SK-N-SH (cell line): Measurements from ENCODE around the gene AARS2. TPM values are rescaled to one million over a fixed set of nuclear protein-coding genes. Genes with fewer than 3 reads are reported as not detected.

Experiments
- CTCF ChIA-PET: fragments of 300-600, 350-600 bp; formaldehyde crosslinking; extraction: SDS; loops from one replicate; lab custom pipeline; 2021; lab: Yijun Ruan, JAX
- POLR2A ChIA-PET: fragments of 350-600 bp; sonication (Branson Sonifier 250); formaldehyde crosslinking; extraction: SDS; loops from one replicate; lab custom pipeline; 2020; ENCODE audit warnings: antibody characterized with exemption, inconsistent platforms; lab: Yijun Ruan, JAX
- DNase-seq: peaks from one replicate; pipeline ENCODE4 v3.0.0; 2012
- H2AFZ ChIP-seq: fragments of 200-600 bp; sonication (generic); 2 replicates; pipeline ENCODE4 v1.8.1; 2016; ENCODE audit warnings: antibody characterized with exemption, mild to moderate bottlenecking, low read depth
- H3F3A ChIP-seq: fragments of 200-600 bp; sonication (generic); replicated peaks from 2 replicates; pipeline ENCODE3; 2016; ENCODE audit warnings: antibody characterized with exemption, mild to moderate bottlenecking; ENCODE audit not compliant: insufficient read depth
- H3K27ac ChIP-seq, 2 experiments: fragments of 200-500 bp in 1 of 2; fragments of 200-600 bp in 1 of 2; sonication (Bioruptor generic) in 1 of 2; sonication (generic), shearing (Covaris generic) in 1 of 2; 2 replicates each; pipeline versions ENCODE4 v1.5.1 to v1.6.1; 2014 to 2016; ENCODE audit warnings: low read depth in 2 of 2, inconsistent platforms in 1 of 2, low read length in 1 of 2, mild to moderate bottlenecking in 1 of 2, mixed read lengths in 1 of 2
- H3K27me3 ChIP-seq: fragments of 200-600 bp; sonication (generic), shearing (Covaris generic); 2 replicates; pipeline ENCODE4 v1.6.1; 2016; ENCODE audit warnings: mixed run types; ENCODE audit not compliant: insufficient read depth
- H3K36me3 ChIP-seq, 2 experiments: fragments of 200-500 bp in 1 of 2; fragments of 200-600 bp in 1 of 2; sonication (Bioruptor generic) in 1 of 2; sonication (generic) in 1 of 2; replicated peaks in 1 of 2; 2 replicates each; pipeline versions ENCODE3 to v1.5.1; 2014 to 2016; ENCODE audit warnings: low read length in 1 of 2, mild to moderate bottlenecking in 1 of 2; ENCODE audit not compliant: insufficient read depth in 2 of 2, control insufficient read depth in 1 of 2
- H3K4me1 ChIP-seq, 2 experiments: fragments of 200-500 bp in 1 of 2; fragments of 200-600 bp in 1 of 2; sonication (Bioruptor generic) in 1 of 2; sonication (generic), shearing (Covaris generic) in 1 of 2; 2 replicates each; pipeline versions ENCODE4 v1.5.1 to v1.6.1; 2014 to 2016; ENCODE audit warnings: low read depth in 1 of 2, low read length in 1 of 2, mixed run types in 1 of 2; ENCODE audit not compliant: insufficient read depth in 2 of 2, control insufficient read depth in 1 of 2
- H3K4me2 ChIP-seq: fragments of 200-600 bp; sonication (generic), shearing (Covaris generic); 2 replicates; pipeline ENCODE4 v1.6.1; 2017; ENCODE audit warnings: mixed run types
- H3K4me3 ChIP-seq, 2 experiments: fragments of 200-500 bp in 1 of 2; fragments of 200-600 bp in 1 of 2; sonication (Bioruptor generic) in 1 of 2; sonication (generic), shearing (Covaris generic) in 1 of 2; 2 replicates each; pipeline versions ENCODE4 v1.5.1 to v1.8.1; 2014 to 2016; ENCODE audit warnings: low read depth in 2 of 2, inconsistent platforms in 1 of 2, low read length in 1 of 2, mild to moderate bottlenecking in 1 of 2, mixed read lengths in 1 of 2, moderate library complexity in 1 of 2
- H3K79me2 ChIP-seq: fragments of 200-600 bp; sonication (generic); 2 replicates; pipeline ENCODE4 v1.8.1; 2017; ENCODE audit warnings: mild to moderate bottlenecking; ENCODE audit not compliant: insufficient read depth
- H3K9ac ChIP-seq: fragments of 200-600 bp; sonication (generic); 2 replicates; pipeline ENCODE4 v1.6.1; 2017; ENCODE audit warnings: mixed run types
- H3K9me2 ChIP-seq: fragments of 200-600 bp; sonication (generic); 2 replicates; pipeline ENCODE4 v1.6.1; 2017; ENCODE audit warnings: mixed run types
- H3K9me3 ChIP-seq: fragments of 200-600 bp; sonication (generic); 2 replicates; pipeline ENCODE4 v1.6.1; 2017; ENCODE audit warnings: mixed run types, mild to moderate bottlenecking, moderate library complexity
- H4K20me1 ChIP-seq: fragments of 200-600 bp; sonication (generic); 2 replicates; pipeline ENCODE4 v1.6.1; 2017; ENCODE audit warnings: mild to moderate bottlenecking, mixed run types; ENCODE audit not compliant: insufficient read depth
- EP300 ChIP-seq, 2 experiments: IDR thresholded peaks; 2 replicates each; pipeline versions ENCODE4 v1.4.0 to v1.6.1; 2012; ENCODE audit warnings: borderline replicate concordance in 1 of 2, low read depth in 1 of 2, low read length in 1 of 2
- EZH2phosphoT487 ChIP-seq: fragments of 200-600 bp; sonication (generic); IDR thresholded peaks from 2 replicates; pipeline ENCODE4 v1.6.1; 2017; ENCODE audit warnings: low read depth, mixed run types, mild to moderate bottlenecking, antibody characterized with exemption, moderate library complexity, borderline replicate concordance
- FOXJ3 ChIP-seq: sonication (generic); formaldehyde crosslinking; IDR thresholded peaks from 2 replicates; pipeline ENCODE4 v1.5.1; 2020; ENCODE audit warnings: mild to moderate bottlenecking, missing genetic modification reagents
- FOXM1 ChIP-seq: IDR thresholded peaks from 2 replicates; pipeline ENCODE4 v1.4.0; 2012; ENCODE audit warnings: low read depth, mild to moderate bottlenecking
- GABPA ChIP-seq: IDR thresholded peaks from 2 replicates; pipeline ENCODE4 v1.4.0; 2012; ENCODE audit warnings: low read depth, mild to moderate bottlenecking
- GATA2 ChIP-seq: sonication (generic); formaldehyde crosslinking; IDR thresholded peaks from 2 replicates; pipeline ENCODE4 v1.5.0; 2020; ENCODE audit warnings: mild to moderate bottlenecking, missing genetic modification reagents
- IRF3 ChIP-seq: fragments of 150-350 bp; IDR thresholded peaks from 2 replicates; pipeline ENCODE4 v1.6.1; 2016; ENCODE audit warnings: mild to moderate bottlenecking, low read depth, low read length
- JUND ChIP-seq: IDR thresholded peaks from 2 replicates; pipeline ENCODE4 v1.4.0; 2012
- MAX ChIP-seq: IDR thresholded peaks from 2 replicates; pipeline ENCODE4 v1.4.0; 2012; ENCODE audit warnings: low read depth
- MEF2A ChIP-seq: IDR thresholded peaks from 2 replicates; pipeline ENCODE4 v1.4.0; 2012; ENCODE audit warnings: low read depth, borderline replicate concordance
- NFIC ChIP-seq: IDR thresholded peaks from 2 replicates; pipeline ENCODE4 v1.4.0; 2012; ENCODE audit warnings: borderline replicate concordance
- NRF1 ChIP-seq: IDR thresholded peaks from 2 replicates; pipeline ENCODE4 v1.6.1; 2012; ENCODE audit warnings: low read depth, mild to moderate bottlenecking, low read length
- PBX3 ChIP-seq: IDR thresholded peaks from 2 replicates; pipeline ENCODE4; 2012
- RCOR1 ChIP-seq: fragments of 150-350 bp; IDR thresholded peaks from 2 replicates; pipeline ENCODE4 v1.6.1; 2017; ENCODE audit warnings: antibody characterized with exemption, low read length
- RFX5 ChIP-seq: IDR thresholded peaks from 2 replicates; pipeline ENCODE4 v1.6.1; 2012; ENCODE audit warnings: mild to moderate bottlenecking, improper control_type of control experiment, low read length
- RXRA ChIP-seq: IDR thresholded peaks from 2 replicates; pipeline ENCODE4 v1.4.0; 2012; ENCODE audit warnings: low read depth, mild to moderate bottlenecking, borderline replicate concordance
- SMC3 ChIP-seq: IDR thresholded peaks from 2 replicates; pipeline ENCODE4 v1.6.1; 2012; ENCODE audit warnings: low read depth, low read length, improper control_type of control experiment
- TAF1 ChIP-seq: IDR thresholded peaks from 2 replicates; pipeline ENCODE4 v1.6.1; 2012; ENCODE audit warnings: low read depth, mild to moderate bottlenecking, low read length, moderate library complexity, borderline replicate concordance
- TEAD4 ChIP-seq: IDR thresholded peaks from 2 replicates; pipeline ENCODE4 v1.4.0; 2012; ENCODE audit warnings: mild to moderate bottlenecking, borderline replicate concordance; ENCODE audit not compliant: insufficient read depth
- WGBS: methylation state at CpG from one replicate; pipeline ENCODE4 v1.1.6; 2017; ENCODE audit warnings: low lambda C conversion rate; 5-methylcytosine and 5-hydroxymethylcytosine counted together
- polyA plus RNA-seq, 3 experiments: library from polyadenylated mRNA; depleted of rRNA; stranded (reverse); fragments of >200 nt; gene quantifications; 2 replicates each; pipeline ENCODE4 v1.2.3, GENCODE V29; 2012
- TF ChIP-seq, protein P1 (sequence below): IDR thresholded peaks from 2 replicates; pipeline ENCODE4 v1.4.0; 2012; ENCODE audit warnings: low read depth, borderline replicate concordance

AARS2 gene
- polyA plus RNA-seq, 1 of the 3 experiments (the other 2 are of a cell fraction): 9.5 TPM

DNA sequence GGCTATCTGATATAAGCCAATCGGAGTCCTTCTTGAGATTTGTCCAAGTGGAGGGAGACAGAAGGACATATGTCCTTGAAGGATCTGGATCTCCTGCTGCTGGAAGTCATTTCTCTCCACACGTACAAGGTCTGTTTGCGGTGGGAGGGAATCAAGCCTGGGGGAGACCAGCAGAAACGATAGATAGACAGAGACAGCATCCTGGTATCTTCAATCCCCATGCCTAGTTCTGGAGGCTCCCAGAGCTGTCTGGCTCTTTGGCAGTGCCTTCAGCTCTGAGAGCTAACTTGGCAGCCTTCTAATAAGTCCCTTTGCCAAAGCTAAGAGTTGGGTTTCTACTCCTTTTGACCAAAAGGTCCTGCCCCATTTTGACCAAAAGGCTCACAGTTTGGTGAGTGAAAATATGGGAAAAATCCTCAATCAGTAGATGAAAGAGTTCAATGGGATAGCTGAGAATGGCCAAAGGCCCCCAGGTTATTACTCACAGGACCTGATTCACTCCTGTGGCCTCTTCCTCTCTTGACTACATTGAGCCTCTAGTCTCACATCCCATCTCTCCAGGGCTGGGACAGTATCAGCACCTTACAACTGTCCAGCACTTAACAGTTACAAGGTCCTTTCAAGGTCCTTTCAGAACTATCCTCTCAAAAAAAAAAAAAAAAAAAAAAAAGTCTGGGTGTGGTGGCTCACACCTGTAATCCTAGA is 20.3 kb downstream of the AARS2 start:
- Histone ChIP-seq H2AFZ (no peak overlapping the region), H3K36me3 (no peaks in the 10 kb centered on the region), H3K27me3 (peaks cover 22% of the 10 kb centered on the region; the same call in 1 of the 2 replicates), H3F3A (no peaks in the 10 kb centered on the region), H3K4me3 (no peak overlapping the region), H3K27ac (no peak overlapping the region), H3K9me3 (no peaks in the 10 kb centered on the region), H3K4me2 (no peak overlapping the region), H3K79me2 (no peaks in the 10 kb centered on the region), H3K4me1 (peaks cover 0 to 18% of the 10 kb centered on the region in 2 experiments; a peak in 1 of 4 replicates), H3K9ac (no peak overlapping the region), H4K20me1 (no peaks in the 10 kb centered on the region), H3K9me2 (no peaks in the 10 kb centered on the region)
- DNase-seq: no peak
- 67% methylated on average over 4 of the region's 4 CpGs for WGBS
- ChIA-PET CTCF (interaction anchor here (1.1 to 1.9 kb wide), 4 partner anchors 8 to 25 kb away, joined by 3 to 16 read pairs (median 9); partner anchors contain the start of gene AARS2), POLR2A (interaction anchor here (0.5 kb wide), 1 partner anchor 106 kb away, joined by 3 read pairs; no protein-coding TSS in a partner anchor)
- no peak for TF ChIP-seq GABPA
- no peak for TF ChIP-seq RFX5
- TF ChIP-seq, protein P1, sequence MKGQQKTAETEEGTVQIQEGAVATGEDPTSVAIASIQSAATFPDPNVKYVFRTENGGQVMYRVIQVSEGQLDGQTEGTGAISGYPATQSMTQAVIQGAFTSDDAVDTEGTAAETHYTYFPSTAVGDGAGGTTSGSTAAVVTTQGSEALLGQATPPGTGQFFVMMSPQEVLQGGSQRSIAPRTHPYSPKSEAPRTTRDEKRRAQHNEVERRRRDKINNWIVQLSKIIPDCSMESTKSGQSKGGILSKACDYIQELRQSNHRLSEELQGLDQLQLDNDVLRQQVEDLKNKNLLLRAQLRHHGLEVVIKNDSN: no peak
- TF ChIP-seq RXRA: no peak
- no peak for TF ChIP-seq JUND
- TF ChIP-seq MAX: no peak
- no peak for TF ChIP-seq TEAD4
- no peak for TF ChIP-seq EZH2phosphoT487
- TF ChIP-seq MEF2A: no peak
- no peak for TF ChIP-seq GATA2 (CRISPR knock-in tag)
- no peak for TF ChIP-seq FOXM1
- TF ChIP-seq SMC3: no peak
- TF ChIP-seq EP300 (IDR thresholded peaks at IDR 0.05; ENCODE audit: borderline replicate concordance in 1 of 2, low read depth in 1 of 2, low read length in 1 of 2): no peak
- no peak for TF ChIP-seq PBX3
- no peak for TF ChIP-seq NRF1
- no peak for TF ChIP-seq TAF1
- TF ChIP-seq IRF3: no peak
- no peak for TF ChIP-seq RCOR1
- no peak for TF ChIP-seq NFIC
- no peak for TF ChIP-seq FOXJ3
